Measurements from ENCODE around the gene GADD45GIP1.

GADD45GIP1 gene

GRCh38 chr19:12983542-12984142 is 26.6 kb upstream of the GADD45GIP1 start:
- no peaks in the 10 kb centered on the region for H3F3A ChIP-seq (ENCODE audit: low read depth)
- H3K9me3 ChIP-seq (ENCODE audit: insufficient read depth, low read depth, low read length) = no peaks in the 10 kb centered on the region
- peak overlapping the region; percentile 81; the same call in 1 of the 2 replicates for H2AFZ ChIP-seq (ENCODE audit: low read length)
- H3K27me3 ChIP-seq (ENCODE audit: insufficient read depth, low read length, poor library complexity, severe bottlenecking) = no peaks in the 10 kb centered on the region
- H3K4me2 ChIP-seq (ENCODE audit: low read depth, low read length, poor library complexity, severe bottlenecking) = peak overlapping the region; percentile 71
- H3K9ac ChIP-seq (ENCODE audit: low read depth, low read length, poor library complexity, severe bottlenecking) = no peak overlapping the region
- H3K79me2 ChIP-seq (ENCODE audit: insufficient read depth, low read length) = no peaks in the 10 kb centered on the region
- TF ChIP-seq EZH2phosphoT487 (IDR thresholded peaks at IDR 0.05; ENCODE audit: borderline replicate concordance) = no peak
- peak; percentile 75 for TF ChIP-seq CTCF (conservative IDR thresholded peaks at IDR 0.05; ENCODE audit: low read length)
- no peaks in the 10 kb centered on the region for H4K20me1 ChIP-seq (ENCODE audit: insufficient read depth, low read length, poor library complexity, severe bottlenecking)
- no peaks in the 10 kb centered on the region for H3K36me3 ChIP-seq (ENCODE audit: insufficient read depth, low read length)
- peak overlapping the region; percentile 69 for H3K4me3 ChIP-seq (ENCODE audit: low read length, poor library complexity, severe bottlenecking)
- H3K9me2 ChIP-seq (replicated peaks; ENCODE audit: low read depth, low read length) = no peaks in the 10 kb centered on the region
- H3K4me1 ChIP-seq (ENCODE audit: insufficient read depth, low read length, poor library complexity, severe bottlenecking) = no peaks in the 10 kb centered on the region

DNA sequence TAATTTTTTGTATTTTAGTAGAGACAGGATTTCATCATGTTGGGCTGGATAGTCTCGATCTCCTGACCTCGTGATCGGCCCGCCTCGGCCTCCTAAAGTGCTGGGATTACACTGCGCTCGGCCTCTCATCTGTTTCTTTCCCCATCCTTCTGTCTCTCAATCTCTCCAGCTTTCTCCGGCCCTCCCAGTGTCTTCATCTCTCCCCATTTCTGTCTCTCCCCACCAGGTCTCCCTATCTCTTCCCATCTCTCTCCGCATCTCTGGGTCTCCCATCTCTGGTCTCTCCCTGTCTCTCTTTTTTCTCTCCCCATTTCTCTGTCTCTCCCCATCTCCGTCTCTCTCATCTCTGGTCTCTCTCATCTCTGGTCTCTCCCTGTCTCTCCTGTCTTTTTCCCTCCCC is 26.1 kb upstream of the GADD45GIP1 start:
- no peak overlapping the region for H3K9ac ChIP-seq (ENCODE audit: low read depth, low read length, poor library complexity, severe bottlenecking)
- no peaks in the 10 kb centered on the region for H3K36me3 ChIP-seq (ENCODE audit: insufficient read depth, low read length)
- no peaks in the 10 kb centered on the region for H3K9me3 ChIP-seq (ENCODE audit: insufficient read depth, low read depth, low read length)
- peak overlapping the region; percentile 69 for H3K4me3 ChIP-seq (ENCODE audit: low read length, poor library complexity, severe bottlenecking)
- no peaks in the 10 kb centered on the region for H4K20me1 ChIP-seq (ENCODE audit: insufficient read depth, low read length, poor library complexity, severe bottlenecking)
- TF ChIP-seq CTCF (conservative IDR thresholded peaks at IDR 0.05; ENCODE audit: low read length) = no peak
- no peak for TF ChIP-seq EZH2phosphoT487 (IDR thresholded peaks at IDR 0.05; ENCODE audit: borderline replicate concordance)
- peak overlapping the region; percentile 81; the same call in 1 of the 2 replicates for H2AFZ ChIP-seq (ENCODE audit: low read length)
- H3K79me2 ChIP-seq (ENCODE audit: insufficient read depth, low read length) = no peaks in the 10 kb centered on the region
- no peaks in the 10 kb centered on the region for H3F3A ChIP-seq (ENCODE audit: low read depth)
- no peaks in the 10 kb centered on the region for H3K9me2 ChIP-seq (replicated peaks; ENCODE audit: low read depth, low read length)
- no peaks in the 10 kb centered on the region for H3K27me3 ChIP-seq (ENCODE audit: insufficient read depth, low read length, poor library complexity, severe bottlenecking)
- H3K4me1 ChIP-seq (ENCODE audit: insufficient read depth, low read length, poor library complexity, severe bottlenecking) = no peaks in the 10 kb centered on the region
- peak overlapping the region; percentile 71 for H3K4me2 ChIP-seq (ENCODE audit: low read depth, low read length, poor library complexity, severe bottlenecking)

DNA sequence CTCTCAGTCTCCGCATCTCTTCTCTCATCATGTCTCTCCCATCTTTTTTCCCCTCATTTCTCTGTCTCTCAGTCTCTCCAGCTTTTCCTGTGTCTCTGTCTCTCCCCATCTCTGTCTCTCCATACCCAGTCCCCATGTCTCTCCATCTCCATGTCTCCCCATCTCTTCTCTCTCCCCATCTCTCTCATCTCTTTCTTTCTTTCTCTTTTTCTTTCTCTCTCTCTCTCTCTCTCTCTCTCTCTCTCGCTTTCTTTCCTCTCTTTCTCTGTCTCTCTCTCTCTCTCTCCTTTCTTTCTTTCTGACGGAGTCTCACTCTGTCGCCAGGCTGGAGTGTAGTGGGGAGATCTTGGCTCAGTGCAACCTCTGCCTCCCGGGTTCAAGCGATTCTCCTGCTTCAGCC is 25.6 kb upstream of the GADD45GIP1 start:
- H3K79me2 ChIP-seq (ENCODE audit: insufficient read depth, low read length) = no peaks in the 10 kb centered on the region
- H3K9me3 ChIP-seq (ENCODE audit: insufficient read depth, low read depth, low read length) = no peaks in the 10 kb centered on the region
- no peaks in the 10 kb centered on the region for H3K9me2 ChIP-seq (replicated peaks; ENCODE audit: low read depth, low read length)
- H3K9ac ChIP-seq (ENCODE audit: low read depth, low read length, poor library complexity, severe bottlenecking) = no peak overlapping the region
- H2AFZ ChIP-seq (ENCODE audit: low read length) = no peak overlapping the region
- H3K27me3 ChIP-seq (ENCODE audit: insufficient read depth, low read length, poor library complexity, severe bottlenecking) = no peaks in the 10 kb centered on the region
- H3K4me1 ChIP-seq (ENCODE audit: insufficient read depth, low read length, poor library complexity, severe bottlenecking) = no peaks in the 10 kb centered on the region
- no peaks in the 10 kb centered on the region for H3K36me3 ChIP-seq (ENCODE audit: insufficient read depth, low read length)
- H3K4me3 ChIP-seq (ENCODE audit: low read length, poor library complexity, severe bottlenecking) = no peak overlapping the region
- H3F3A ChIP-seq (ENCODE audit: low read depth) = no peaks in the 10 kb centered on the region
- H4K20me1 ChIP-seq (ENCODE audit: insufficient read depth, low read length, poor library complexity, severe bottlenecking) = no peaks in the 10 kb centered on the region
- H3K4me2 ChIP-seq (ENCODE audit: low read depth, low read length, poor library complexity, severe bottlenecking) = no peak overlapping the region
- no peak for TF ChIP-seq EZH2phosphoT487 (IDR thresholded peaks at IDR 0.05; ENCODE audit: borderline replicate concordance)
- no peak for TF ChIP-seq CTCF (conservative IDR thresholded peaks at IDR 0.05; ENCODE audit: low read length)
